H9 (cell line): ENCODE data around the gene LMTK2. TPM values are rescaled to one million over a fixed set of nuclear protein-coding genes. Genes with fewer than 3 reads are reported as not detected.

Experiments
- DNase-seq: peaks from one replicate; pipeline ENCODE4 v3.0.0-alpha.2; 2017
- H2AFZ ChIP-seq: one replicate; pipeline ENCODE4 v1.6.1; 2013; ENCODE audit warnings: mild to moderate bottlenecking, low read length, control low read depth, moderate library complexity
- H2AK5ac ChIP-seq: 2 replicates; pipeline ENCODE4 v1.6.1; 2013; ENCODE audit warnings: low read length, control low read depth, mixed read lengths; ENCODE audit not compliant: insufficient read length
- H2BK120ac ChIP-seq: one replicate; pipeline ENCODE4 v1.6.1; 2013; ENCODE audit warnings: low read depth, mild to moderate bottlenecking, low read length, control low read depth, inconsistent platforms; ENCODE audit not compliant: poor library complexity, severe bottlenecking
- H2BK12ac ChIP-seq: 2 replicates; pipeline ENCODE4 v1.6.1; 2013; ENCODE audit warnings: low read length, control low read depth, mixed read lengths, low read depth; ENCODE audit not compliant: insufficient read length
- H2BK15ac ChIP-seq: 2 replicates; pipeline ENCODE4 v1.6.1; 2013; ENCODE audit warnings: low read depth, low read length, control low read depth
- H2BK20ac ChIP-seq: one replicate; pipeline ENCODE4 v1.6.1; 2013; ENCODE audit warnings: low read depth, mild to moderate bottlenecking, low read length, control low read depth, inconsistent platforms; ENCODE audit not compliant: poor library complexity, severe bottlenecking
- H2BK5ac ChIP-seq: 2 replicates; pipeline ENCODE4 v1.6.1; 2013; ENCODE audit warnings: low read length, control low read depth, mixed read lengths; ENCODE audit not compliant: insufficient read length
- H3K14ac ChIP-seq: 2 replicates; pipeline ENCODE4 v1.6.1; 2013; ENCODE audit warnings: low read length, control low read depth; ENCODE audit not compliant: insufficient read depth
- H3K18ac ChIP-seq: 2 replicates; pipeline ENCODE4 v1.6.1; 2013; ENCODE audit warnings: low read depth, mild to moderate bottlenecking, mixed read lengths, low read length, control low read depth; ENCODE audit not compliant: insufficient read length
- H3K23ac ChIP-seq: 2 replicates; pipeline ENCODE4 v1.6.1; 2013; ENCODE audit warnings: low read length, control low read depth, mixed read lengths, low read depth; ENCODE audit not compliant: insufficient read length
- H3K23me2 ChIP-seq: 2 replicates; pipeline ENCODE4 v1.6.1; 2013; ENCODE audit warnings: low read depth, mild to moderate bottlenecking, mixed read lengths, low read length, control low read depth; ENCODE audit not compliant: insufficient read length, poor library complexity, severe bottlenecking
- H3K27ac ChIP-seq: 2 replicates; pipeline ENCODE4 v1.5.1; 2013; ENCODE audit warnings: low read length, control low read depth, mixed read lengths, low read depth; ENCODE audit not compliant: insufficient read length
- H3K27me3 ChIP-seq: 2 replicates; pipeline ENCODE4 v1.6.1; 2013; ENCODE audit warnings: low read length, control low read depth, inconsistent platforms; ENCODE audit not compliant: insufficient read depth
- H3K4ac ChIP-seq: 2 replicates; pipeline ENCODE4 v1.6.1; 2013; ENCODE audit warnings: low read depth, mild to moderate bottlenecking, control low read depth, inconsistent platforms, low read length, moderate library complexity
- H3K4me1 ChIP-seq: 2 replicates; pipeline ENCODE4 v1.6.1; 2013; ENCODE audit warnings: low read length, control low read depth, inconsistent platforms; ENCODE audit not compliant: insufficient read depth
- H3K4me2 ChIP-seq: 2 replicates; pipeline ENCODE4 v1.6.1; 2013; ENCODE audit warnings: low read length, control low read depth, mixed read lengths; ENCODE audit not compliant: insufficient read length, insufficient read depth
- H3K56ac ChIP-seq: 2 replicates; pipeline ENCODE4 v1.6.1; 2013; ENCODE audit warnings: low read depth, mild to moderate bottlenecking, mixed read lengths, low read length, control low read depth; ENCODE audit not compliant: insufficient read length
- H3K79me1 ChIP-seq: 2 replicates; pipeline ENCODE4 v1.6.1; 2013; ENCODE audit warnings: low read depth, mild to moderate bottlenecking, moderate library complexity, low read length, control low read depth, inconsistent platforms; ENCODE audit not compliant: insufficient read depth, poor library complexity, severe bottlenecking
- H3K79me2 ChIP-seq: 2 replicates; pipeline ENCODE4 v1.6.1; 2013; ENCODE audit warnings: low read length, control low read depth, inconsistent platforms; ENCODE audit not compliant: insufficient read depth
- H3K9ac ChIP-seq: 2 replicates; pipeline ENCODE4 v1.6.1; 2013; ENCODE audit warnings: low read length, control low read depth, mixed read lengths; ENCODE audit not compliant: insufficient read length; ENCODE audit errors: extremely low read depth
- H3K9me3 ChIP-seq: one replicate; pipeline ENCODE4 v1.6.1; 2013; ENCODE audit warnings: low read depth, low read length, inconsistent platforms; ENCODE audit not compliant: control insufficient read depth
- H3T11ph ChIP-seq: one replicate; pipeline ENCODE4 v1.6.1; 2013; ENCODE audit warnings: mild to moderate bottlenecking, low read length, control low read depth, inconsistent platforms
- H4K20me1 ChIP-seq: one replicate; pipeline ENCODE4 v1.6.1; 2013; ENCODE audit not compliant: control insufficient read depth, insufficient read length, insufficient read depth
- H4K5ac ChIP-seq: 2 replicates; pipeline ENCODE4 v1.6.1; 2013; ENCODE audit warnings: low read depth, mild to moderate bottlenecking, mixed read lengths, low read length, control low read depth; ENCODE audit not compliant: insufficient read length
- H4K8ac ChIP-seq: replicated peaks from 2 replicates; pipeline ENCODE4 v1.6.1; 2013; ENCODE audit warnings: low read length, control low read depth, mixed read lengths, low read depth; ENCODE audit not compliant: insufficient read length
- H4K91ac ChIP-seq: 2 replicates; pipeline ENCODE4 v1.6.1; 2013; ENCODE audit warnings: low read depth, mild to moderate bottlenecking, moderate library complexity, mixed read lengths, low read length, control low read depth; ENCODE audit not compliant: insufficient read length
- H3K27ac Mint-ChIP-seq, 3 experiments: 2 replicates in 2 of 3; 3 replicates in 1 of 3; pipeline ENCODE4 v1.8.0; 2020 to 2021; ENCODE audit warnings: mixed read lengths in 3 of 3, mild to moderate bottlenecking in 1 of 3, moderate library complexity in 1 of 3
- H3K27me3 Mint-ChIP-seq: 2 replicates; pipeline ENCODE4 v1.8.0; 2021; ENCODE audit warnings: low read depth, mild to moderate bottlenecking, moderate library complexity, mixed read lengths
- H3K36me3 Mint-ChIP-seq, 3 experiments: 2 replicates in 2 of 3; 3 replicates in 1 of 3; pipeline ENCODE4 v1.8.0; 2020 to 2021; ENCODE audit warnings: low read depth in 3 of 3, mixed read lengths in 3 of 3; ENCODE audit not compliant: insufficient read depth in 1 of 3
- H3K4me1 Mint-ChIP-seq, 2 experiments: 2 replicates each; pipeline ENCODE4 v1.8.0; 2020; ENCODE audit warnings: mixed read lengths in 2 of 2
- H3K4me3 Mint-ChIP-seq, 2 experiments: 2 replicates in 1 of 2; 3 replicates in 1 of 2; pipeline ENCODE4 v1.8.0; 2020 to 2021; ENCODE audit warnings: mild to moderate bottlenecking in 2 of 2, mixed read lengths in 2 of 2, moderate library complexity in 1 of 2
- H3K9me3 Mint-ChIP-seq, 2 experiments: 2 replicates in 1 of 2; 3 replicates in 1 of 2; pipeline ENCODE4 v1.8.0; 2020; ENCODE audit warnings: mild to moderate bottlenecking in 2 of 2, mixed read lengths in 2 of 2, moderate library complexity in 1 of 2
- CTCF ChIP-seq: fragments of 200-600 bp; sonication (generic); conservative IDR thresholded peaks from 3 replicates; pipeline ENCODE4 v1.8.0; 2021; ENCODE audit warnings: antibody characterized with exemption, mild to moderate bottlenecking
- WGBS: extraction: QIAGEN DNeasy Blood & Tissue Kit; methylation state at CpG from one replicate; pipeline ENCODE4 v1.1.7; 2013; ENCODE audit warnings: missing lambda C conversion rate, low lambda C conversion rate, mixed read lengths; ENCODE audit not compliant: insufficient read length; ENCODE audit errors: extremely low coverage; 5-methylcytosine and 5-hydroxymethylcytosine counted together
- total RNA-seq: library from RNA; stranded (reverse); gene quantifications from 2 replicates; pipeline ENCODE4 v1.2.1, GENCODE V29; 2021

LMTK2 gene
- total RNA-seq, 1 experiment from 2014 or later, result 24.9 TPM

GRCh38 chr7:98238976-98239375 lies 132.3 kb downstream of the LMTK2 start:
- H3K4me3 Mint-ChIP-seq, result no peak overlapping the region

More at GRCh38 chr7:98238976-98239375, 132.3 kb downstream of the LMTK2 start:
- Mint-ChIP-seq H3K27me3 (no peaks in the 10 kb centered on the region), H3K27ac (peak overlapping the region in 2 of 3 experiments; percentile 18 to 74; a peak in 2 of 7 replicates), H3K9me3 (no peaks in the 10 kb centered on the region), H3K36me3 (peaks cover 0 to 3% (median 2%) of the 10 kb centered on the region in 3 experiments; a peak in 1 of 7 replicates), H3K4me1 (peaks cover 0 to 13% of the 10 kb centered on the region in 2 experiments; a peak in 3 of 4 replicates)
- Histone ChIP-seq H2BK12ac (no peak overlapping the region), H3K27me3 (no peaks in the 10 kb centered on the region), H3T11ph (no peak overlapping the region), H3K9me3 (no peaks in the 10 kb centered on the region), H2AK5ac (no peak overlapping the region), H3K4me2 (no peak overlapping the region), H3K79me1 (no peaks in the 10 kb centered on the region), H2BK20ac (no peak overlapping the region), H2BK15ac (no peak overlapping the region), H2AFZ (no peak overlapping the region), H4K91ac (no peak overlapping the region), H3K56ac (no peak overlapping the region), H3K18ac (no peak overlapping the region), H3K23ac (no peak overlapping the region), H3K4me1 (no peaks in the 10 kb centered on the region), H3K9ac (no peak overlapping the region), H3K23me2 (peaks cover 2% of the 10 kb centered on the region), H3K27ac (no peak overlapping the region), H3K79me2 (no peaks in the 10 kb centered on the region), H3K14ac (no peak overlapping the region), H4K20me1 (no peaks in the 10 kb centered on the region), H2BK5ac (no peak overlapping the region), H3K4ac (no peak overlapping the region), H4K5ac (no peak overlapping the region), H2BK120ac (no peak overlapping the region), H4K8ac (no peak overlapping the region)
- WGBS, result no CpG with 5 or more reads among the region's 9 CpGs
- no peak for TF ChIP-seq CTCF
- DNase-seq, result no peak
